Hindlimb muscle (tissue), 1 donor: ENCODE measurements around the gene RNU1-4. TPM values are rescaled to one million over a fixed set of nuclear protein-coding genes. Genes with fewer than 3 reads are reported as not detected.
"Not testable (repeated sequence)": the region's sequence is repeated elsewhere in the genome, so short reads cannot be mapped to it uniquely, and the experiment has no call there.

Experiments
- DNase-seq: peaks from one replicate; pipeline ENCODE4 v3.0.0-alpha.2; 2013
- polyA plus RNA-seq: library from polyadenylated mRNA; unstranded; fragments of 120-200 nt; gene quantifications from one replicate; pipeline ENCODE4 v1.2.1, GENCODE V29; 2013; ENCODE audit not compliant: insufficient read length

The RNU1-4 gene
- polyA plus RNA-seq, 1 donor: not detected

DNA sequence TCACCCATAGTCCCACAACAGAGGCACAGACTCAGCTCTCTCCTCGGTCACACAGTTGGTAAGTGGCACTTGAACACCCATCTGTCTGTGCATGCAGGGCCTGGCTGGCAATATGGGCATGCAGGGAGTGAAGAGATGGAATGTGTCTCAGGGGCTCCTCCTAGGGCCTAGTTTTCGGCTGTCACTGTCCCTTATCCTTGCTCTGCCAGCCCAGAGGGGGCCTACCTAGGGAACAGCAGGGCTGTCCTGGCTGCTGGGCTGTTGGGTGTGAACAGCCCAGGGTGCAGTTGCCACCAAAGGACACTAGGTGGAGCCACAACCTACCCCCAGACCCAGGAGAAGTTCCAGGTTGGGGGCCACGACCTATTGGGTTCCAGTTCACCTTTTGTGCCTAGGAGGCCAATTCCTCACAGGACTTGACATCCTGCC, 30.6 kb upstream of the RNU1-4 start:
- not testable (repeated sequence) for DNase-seq

DNA sequence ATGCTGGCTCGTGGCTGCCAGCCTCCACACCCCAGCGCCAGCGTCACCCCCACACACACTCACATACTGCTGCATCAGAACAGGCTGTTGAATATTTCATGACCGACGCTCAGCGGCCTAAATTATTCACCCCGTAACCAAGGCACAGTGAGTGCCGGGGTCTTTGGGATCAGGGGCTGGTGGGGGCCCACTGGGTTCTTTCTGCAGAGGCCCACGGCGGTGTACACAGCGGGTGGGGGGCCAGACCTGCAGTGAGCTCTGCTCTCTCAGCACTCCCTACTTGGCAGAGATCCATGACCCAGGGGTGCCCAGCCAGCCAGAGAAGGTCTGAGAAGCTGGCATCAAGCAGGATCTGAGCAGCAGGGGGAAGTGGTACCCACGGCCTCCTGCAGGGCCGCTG, 29.7 kb upstream of the RNU1-4 start:
- DNase-seq: not testable (repeated sequence)

DNA sequence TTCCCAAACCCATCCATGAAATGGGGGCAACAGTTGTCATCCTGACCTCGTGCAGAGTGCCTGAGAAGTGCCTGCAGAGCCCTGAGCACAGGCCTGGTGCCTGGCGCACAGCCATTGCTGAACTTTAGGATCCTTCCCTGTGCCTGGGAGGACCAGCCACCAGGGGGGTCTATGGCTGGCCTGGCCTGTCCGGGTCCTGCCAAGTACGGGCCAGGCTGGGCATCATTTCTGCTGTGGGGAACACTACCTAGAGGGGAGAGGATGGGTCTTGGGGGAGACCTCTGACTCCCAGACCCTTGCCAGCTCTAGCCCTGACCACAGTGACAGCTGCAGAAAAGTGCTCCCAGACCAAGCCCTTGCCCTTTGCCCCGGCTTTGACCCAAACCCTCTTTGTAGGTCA, 28.2 kb upstream of the RNU1-4 start:
- not testable (repeated sequence) for DNase-seq

DNA sequence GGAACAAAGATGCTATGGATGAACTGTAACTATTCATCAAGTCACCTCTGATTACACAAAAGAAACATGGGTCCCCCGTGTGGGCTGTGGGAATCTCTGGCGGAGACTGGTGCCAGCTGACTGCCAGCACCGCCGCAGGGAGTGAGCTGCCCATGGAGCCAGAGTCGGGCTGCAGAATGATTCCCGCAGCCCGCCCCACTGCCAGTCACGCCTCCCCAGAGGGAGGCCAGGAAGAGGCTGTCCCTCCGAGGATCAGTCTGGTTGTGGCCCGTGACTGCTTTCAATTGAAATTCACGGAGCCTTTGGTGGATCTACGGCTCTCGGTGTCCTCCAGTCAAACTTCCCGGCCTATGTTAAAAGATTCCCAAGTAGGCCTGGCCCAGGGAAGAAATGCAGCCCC, 27.7 kb upstream of the RNU1-4 start:
- not testable (repeated sequence) for DNase-seq

DNA sequence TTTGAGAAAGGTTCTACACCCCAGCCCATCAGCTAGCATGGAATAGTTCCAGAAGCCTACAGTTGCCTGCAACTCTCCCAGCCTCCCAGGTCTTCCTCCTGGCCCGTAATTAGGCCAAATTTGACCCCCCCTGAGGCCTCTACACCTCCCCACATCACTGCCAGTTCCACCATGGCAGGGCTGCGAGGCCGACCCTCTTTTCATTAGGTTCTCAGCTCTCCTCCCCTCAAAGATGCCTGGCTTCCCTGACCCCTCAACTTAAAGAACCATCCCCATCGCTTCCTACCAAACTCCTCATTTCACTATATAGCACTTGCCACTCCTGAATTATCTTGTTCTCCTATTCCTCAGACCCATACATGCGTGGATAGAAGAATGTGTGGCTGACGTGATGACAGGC, 27.3 kb upstream of the RNU1-4 start:
- not testable (repeated sequence) for DNase-seq

DNA sequence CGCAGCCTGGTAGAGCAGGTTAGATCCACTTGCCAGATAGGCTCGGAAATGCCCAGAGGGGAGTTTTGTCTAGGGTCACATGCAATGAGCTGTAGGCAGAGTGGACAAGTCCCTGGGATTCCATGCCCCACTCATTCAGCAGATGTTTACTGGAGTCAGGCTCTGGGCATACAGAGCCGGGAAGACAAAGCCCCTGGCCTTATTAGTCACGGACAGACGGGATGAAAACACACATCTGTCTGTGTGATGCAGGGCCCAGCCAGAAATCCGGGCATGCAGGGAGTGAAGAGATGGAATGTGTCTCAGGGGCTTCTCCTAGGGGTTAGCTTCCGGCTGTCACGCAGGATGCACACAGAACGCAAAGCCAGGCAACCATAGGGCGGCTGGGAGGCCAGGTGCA, 26.8 kb upstream of the RNU1-4 start:
- DNase-seq: not testable (repeated sequence)

DNA sequence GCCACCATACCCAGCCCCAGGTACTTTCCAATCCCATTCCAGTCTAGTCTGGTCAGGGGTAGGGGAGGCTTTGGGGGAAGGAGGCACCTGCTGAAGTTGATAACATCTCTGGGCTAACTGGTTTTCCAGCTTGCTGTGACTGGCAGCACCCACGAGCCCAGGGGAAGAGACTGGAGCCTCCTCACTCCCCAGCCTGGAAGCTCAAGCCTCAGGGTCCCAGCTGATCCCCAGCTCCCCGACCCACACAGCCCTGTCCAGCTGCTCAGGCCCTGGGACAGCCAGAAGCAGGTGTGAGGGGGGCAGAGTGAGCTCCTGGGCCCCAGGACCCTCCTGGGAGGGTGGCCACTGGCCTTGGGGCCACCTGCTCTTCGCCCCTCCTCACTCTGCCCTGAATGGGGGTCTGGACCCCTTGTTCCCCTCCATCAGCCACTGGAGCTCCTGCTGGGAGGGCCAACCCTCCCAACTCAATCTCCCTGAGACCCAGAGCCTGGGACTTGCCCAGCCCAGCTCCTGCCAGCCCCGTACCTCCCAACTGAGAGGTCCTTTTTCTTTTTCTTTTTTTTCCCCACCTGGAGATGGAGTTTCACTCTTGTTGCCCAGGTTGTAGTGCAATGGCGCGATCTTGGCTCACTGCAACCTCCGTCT, 23.5 kb upstream of the RNU1-4 start:
- no peak for DNase-seq

DNA sequence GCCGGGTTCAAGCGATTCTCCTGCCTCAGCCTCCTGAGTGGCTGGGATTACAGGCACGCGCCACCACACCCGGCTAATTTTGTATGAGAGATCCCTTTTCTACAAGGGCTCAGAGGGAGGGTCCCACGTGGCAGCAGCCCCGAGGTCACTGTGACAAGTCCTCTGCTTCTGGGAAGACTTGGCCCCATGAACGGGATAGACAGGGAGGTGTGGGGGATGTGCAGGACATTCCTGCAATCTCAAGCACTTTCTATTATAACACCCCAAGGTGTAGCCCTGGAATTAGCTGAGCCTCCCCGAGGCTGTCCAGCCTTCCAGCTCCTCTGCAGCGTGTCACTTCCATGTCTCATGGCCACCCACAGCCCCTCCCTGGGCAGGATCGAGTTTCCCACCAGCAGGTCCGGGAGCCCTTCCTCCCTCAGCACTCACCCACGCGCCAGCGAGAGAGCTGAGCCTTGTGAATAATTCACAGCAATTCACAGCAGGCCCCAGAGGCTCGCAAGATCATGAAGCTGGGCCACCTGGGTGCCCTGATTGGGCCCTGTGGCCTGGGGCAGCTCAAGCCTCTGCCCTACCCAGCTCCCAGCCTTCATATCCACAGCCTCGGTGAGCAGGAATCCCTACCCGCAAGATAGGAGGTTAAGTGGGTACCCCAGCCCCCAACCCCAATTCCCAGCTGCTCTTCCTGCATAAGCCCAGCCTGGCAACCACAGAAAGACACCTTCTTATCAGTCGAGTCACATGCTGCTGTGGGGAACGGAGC, 22.8 kb upstream of the RNU1-4 start:
- no peak for DNase-seq

DNA sequence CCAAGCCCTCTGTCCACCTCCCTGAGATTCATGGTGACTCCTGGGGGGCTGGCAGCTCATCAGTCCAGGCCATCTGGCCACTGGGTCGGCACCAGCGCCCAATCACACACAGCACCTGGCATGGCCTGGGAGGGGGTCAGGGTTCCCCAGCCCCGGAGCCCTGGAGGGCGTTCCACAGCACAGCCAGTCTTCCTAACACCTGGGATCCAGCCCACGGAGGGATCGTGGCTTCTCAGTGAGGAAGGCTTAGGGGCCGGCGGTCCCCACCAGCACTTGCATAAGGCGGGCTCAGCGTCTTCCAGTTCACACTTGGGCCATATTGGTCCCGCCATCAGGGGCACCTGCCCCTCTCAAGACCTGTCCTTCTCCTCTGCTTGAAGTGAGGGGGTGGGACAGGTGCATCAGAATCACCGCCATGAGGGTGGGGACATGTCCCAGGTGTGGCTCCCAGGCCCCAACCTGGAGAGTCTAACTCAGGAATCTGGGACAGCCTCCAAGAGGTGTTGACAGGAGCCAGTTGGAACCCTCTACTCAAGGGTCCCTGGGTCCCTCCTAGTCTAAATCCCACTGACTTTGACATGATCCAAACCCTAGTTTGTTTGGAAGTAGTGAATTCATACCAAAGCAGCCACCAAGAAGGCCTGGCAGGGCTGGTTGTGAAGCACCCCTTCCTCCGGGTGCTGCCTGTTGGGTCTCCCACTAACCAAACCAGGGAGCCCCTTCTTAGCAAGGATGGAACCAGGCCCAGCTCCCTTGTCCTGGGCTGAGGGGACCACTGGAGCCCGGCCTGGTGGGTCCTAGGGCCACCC, 22.0 kb upstream of the RNU1-4 start:
- not testable (repeated sequence) for DNase-seq

DNA sequence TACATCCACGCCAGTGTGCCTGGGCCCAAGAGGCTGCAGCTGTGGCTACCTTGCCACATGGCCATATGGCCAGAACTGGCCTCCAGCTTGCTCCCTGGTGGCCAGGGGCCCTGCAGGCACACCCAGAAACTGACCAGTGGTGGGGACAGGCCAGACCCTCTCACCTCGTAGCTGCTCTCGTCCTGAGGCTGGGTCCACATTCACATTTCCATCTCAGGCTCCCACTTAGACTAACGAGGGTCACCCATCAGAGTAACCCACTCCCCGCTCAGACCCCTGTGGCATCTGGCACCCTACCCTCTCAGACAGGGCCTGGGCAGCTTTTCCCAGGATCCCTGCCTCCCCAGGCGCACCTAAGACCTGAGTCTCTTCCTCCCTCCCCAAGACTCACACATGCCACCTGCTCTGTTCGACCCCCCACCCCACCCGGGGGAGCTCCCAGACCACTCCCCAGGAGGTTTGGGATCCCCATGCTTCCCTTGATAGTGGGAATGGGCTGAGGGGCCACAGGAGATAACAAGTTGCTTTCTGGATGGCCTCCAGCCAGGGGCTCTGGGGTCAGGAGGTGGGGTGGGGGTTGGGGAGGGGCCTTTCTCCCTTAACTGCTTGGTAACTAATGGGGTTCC, 21.3 kb upstream of the RNU1-4 start:
- no peak for DNase-seq

DNA sequence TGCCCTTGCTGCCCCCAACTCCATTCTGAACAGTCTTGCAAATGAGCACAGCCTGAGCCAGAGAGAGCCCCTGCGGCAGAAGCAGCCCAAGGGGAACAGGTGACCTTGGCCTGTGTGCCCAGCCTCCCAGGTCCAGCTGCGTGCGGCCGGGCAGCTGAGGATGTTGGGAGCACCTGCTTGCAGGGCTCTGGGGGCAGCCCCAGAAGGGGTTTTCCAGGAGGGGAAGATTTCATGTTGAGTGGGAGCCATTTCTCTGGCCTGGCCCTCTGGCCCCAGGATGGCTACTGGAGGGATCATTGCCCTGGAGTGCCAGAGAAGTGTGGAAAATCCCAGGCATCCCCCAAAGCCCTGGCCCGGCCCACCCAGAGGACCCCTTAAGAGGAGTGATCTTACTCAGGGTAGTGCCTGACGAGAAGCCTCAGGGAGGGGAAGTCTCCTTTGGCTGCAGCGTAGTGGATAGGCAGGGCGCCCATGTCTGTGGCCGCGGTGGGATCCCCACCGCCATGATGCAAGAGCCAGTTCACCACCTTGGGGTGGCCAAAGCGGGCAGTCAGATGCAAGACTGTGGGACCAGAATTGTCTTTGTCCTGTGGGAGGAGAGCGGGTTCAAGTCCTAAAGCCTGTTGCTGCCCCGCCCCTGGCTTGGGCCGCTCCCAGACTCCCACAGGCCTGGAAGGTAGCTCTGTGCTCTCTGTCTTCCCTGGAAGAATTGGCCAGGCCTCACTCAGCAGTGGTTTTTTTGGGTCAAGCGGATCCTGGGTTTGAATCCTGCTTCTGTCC, 20.6 kb upstream of the RNU1-4 start:
- no peak for DNase-seq

DNA sequence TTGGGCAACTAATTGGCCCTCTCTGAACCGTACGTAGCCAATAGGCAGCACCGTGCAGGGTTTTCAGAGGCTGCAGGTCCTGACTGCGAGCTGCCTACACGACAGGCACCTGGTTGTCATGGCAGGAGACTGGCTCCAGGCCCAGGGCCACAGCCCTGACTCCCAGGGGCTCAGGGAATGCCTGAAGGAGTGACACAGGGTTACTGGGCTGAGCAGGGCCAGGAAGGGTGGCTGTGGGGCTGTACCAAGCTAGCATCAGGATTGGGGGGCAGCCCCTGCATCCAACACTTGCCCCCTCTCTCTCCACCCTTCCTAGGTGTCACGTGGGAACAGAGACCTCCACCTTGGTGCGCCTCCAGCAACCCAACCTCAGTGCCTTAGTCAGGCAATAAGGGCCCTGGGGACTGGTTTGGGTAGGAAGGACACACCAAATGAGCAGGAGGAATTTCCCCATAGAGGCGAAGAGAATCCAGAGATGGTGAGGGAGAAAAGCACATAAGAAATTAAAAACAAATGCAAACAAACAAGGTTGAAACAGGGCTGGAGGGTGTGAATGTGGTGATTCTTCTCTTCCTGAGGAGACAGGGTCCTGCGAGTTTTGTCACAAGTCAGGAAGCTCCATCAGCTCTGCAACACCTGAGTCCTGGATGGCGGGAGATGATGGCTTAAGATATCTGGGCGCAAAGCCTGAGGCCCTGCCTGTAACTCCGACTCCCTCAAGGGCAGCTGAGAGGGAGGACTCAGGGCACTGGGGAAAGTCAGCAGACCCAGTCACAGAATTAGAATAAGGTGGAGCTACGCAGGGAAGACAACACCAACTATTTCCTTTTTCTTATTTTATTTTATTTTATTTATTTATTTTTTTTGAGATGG, 19.7 kb upstream of the RNU1-4 start:
- DNase-seq: no peak

DNA sequence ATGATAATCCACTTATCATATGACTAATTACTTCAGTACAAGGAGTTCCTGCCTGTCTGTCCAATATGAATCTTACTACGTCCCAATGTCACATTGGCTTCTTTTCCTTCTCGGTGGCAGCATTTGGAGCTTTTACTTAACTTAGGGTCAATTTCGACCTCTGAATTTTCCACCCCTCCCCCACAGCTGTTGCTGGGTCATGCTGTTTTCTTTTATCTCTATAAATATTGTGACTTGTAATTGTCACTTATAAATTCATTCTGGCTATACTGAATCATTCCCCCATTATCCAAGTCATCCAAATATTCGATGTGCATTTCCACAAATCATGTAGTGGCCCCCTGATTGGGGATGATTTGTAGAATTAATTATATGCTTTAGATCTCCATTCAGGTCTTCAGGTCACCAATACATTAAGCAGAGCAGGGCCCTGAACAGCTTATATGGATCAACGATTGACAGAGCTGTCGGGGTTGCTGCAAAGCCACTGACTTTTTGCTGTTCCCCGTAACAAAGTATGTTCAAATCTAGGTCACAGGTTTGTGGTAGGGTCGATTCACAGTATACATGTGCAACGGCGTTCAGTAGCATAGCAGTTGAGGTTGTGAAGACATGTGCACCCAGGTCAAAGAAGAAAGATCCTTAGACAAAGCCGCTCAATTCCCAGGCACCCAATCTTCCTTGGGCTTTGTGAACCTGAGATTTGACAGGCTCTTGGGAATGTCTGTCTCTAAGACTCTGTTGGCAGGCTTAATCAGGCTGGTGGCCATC, 18.3 kb upstream of the RNU1-4 start:
- no peak for DNase-seq

DNA sequence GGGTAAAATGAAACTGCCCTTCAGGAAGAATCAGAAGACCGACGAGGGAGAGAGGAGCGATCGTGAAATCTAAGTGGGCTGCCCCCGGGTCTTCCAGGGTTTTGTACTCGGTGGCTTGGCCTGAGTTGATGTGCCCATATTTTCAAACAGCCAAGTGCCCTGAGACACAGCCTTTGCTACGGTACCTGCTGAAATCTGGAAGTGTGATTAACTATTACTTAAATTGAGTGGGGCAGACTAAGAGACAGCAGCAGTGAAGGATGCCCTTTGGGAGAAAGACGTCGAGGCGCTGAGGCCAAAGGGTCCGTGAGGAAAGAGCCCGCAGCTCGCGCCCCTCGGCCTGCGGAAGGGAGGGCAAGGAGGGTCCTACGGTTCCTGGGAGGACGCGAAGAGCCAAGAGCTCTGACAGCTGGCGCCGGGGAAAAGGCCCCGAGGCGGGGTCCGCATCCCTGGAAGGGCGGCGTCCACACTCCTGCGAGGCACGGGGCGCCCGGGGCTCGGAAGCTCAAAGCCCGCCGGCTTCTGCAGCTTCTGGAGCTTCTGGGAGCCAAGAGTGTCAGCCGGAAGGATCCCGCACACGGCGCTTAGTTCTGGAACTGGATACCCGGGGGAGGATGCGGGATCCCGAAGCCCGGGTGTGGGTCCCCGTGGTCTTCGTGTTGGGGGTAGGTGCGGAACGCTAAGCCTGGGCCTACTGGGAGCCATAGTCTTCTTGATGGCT, 15.4 kb upstream of the RNU1-4 start:
- no peak for DNase-seq

DNA sequence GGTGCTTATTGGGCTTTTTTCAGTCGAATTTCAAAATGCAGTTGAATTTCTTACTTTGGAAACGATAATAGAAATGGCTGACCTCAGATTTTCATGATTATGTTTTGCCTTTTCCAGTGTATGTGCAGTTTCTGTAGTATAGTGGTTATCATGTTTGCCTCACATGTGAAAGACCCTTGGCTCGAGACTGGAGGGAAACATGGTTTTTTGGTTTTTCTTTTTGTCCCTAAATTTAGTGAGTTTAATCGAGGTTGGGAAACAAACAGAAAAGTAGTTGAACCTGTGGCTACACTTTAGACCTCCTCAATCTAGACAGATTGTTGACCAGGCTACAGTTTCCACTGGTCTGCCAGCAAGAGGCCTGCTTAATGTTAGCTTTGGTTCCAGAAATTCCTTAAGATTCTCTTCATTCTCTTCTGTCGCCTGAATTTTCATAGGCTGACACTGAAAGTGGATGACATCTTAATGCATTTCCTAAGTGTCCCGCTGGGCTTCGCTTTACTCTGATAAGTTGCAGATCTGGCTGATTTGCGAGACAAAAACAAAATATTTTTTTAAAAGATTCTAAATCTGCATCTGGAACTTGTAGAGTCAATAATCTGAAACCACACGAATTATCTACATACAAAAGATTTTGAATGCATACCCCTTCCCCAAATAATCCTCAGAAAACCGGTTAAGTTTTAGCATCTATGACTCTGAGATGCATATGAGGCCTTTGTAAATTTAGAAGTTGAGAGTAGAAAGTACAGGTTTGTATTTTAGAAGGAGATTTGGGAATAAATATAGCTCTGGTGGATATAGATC, 14.7 kb upstream of the RNU1-4 start:
- DNase-seq: not testable (repeated sequence)

DNA sequence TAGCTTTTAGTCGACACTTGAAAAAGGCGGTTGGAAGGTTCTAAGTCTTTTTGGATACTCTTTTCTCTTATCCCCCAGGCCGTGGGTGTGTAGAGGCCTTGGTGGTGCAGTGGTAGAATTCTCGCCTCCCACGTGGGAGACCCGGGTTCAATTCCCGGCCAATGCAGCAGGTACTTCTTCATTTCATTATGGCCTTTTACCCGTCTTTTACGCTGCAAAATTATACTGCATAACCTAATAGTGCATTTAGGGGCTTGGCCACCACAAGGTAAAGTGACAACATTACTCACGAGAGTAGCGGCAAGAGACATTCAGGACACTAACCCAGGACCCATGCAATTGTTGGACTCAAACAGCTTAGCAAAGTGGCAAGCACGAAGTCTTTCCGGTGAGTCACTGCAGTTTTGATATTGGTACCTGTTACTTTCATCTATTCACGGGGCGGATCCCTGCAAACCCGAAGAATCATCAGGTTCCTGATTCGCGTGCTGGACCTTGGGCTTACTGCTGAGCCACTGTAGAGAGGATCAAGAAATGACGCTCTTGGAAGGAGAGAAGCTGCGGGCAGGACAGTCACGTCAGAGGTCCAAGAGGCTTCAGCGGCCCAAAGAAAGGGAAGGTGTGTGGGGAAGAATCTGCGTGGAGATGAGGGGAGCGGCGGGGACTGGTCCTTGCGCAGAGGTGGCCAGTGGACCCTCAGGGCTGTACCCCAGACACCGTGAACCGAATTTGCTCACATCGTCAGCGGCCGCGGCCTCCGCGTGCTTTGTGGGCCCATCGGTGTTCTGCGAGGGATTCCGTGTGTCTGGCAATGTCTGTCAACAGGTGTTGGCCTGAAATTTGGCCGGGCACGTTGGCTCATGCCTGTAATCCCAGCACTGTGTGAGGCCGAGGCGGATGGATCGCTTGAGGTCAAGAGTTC, 12.9 kb upstream of the RNU1-4 start:
- DNase-seq: no peak

DNA sequence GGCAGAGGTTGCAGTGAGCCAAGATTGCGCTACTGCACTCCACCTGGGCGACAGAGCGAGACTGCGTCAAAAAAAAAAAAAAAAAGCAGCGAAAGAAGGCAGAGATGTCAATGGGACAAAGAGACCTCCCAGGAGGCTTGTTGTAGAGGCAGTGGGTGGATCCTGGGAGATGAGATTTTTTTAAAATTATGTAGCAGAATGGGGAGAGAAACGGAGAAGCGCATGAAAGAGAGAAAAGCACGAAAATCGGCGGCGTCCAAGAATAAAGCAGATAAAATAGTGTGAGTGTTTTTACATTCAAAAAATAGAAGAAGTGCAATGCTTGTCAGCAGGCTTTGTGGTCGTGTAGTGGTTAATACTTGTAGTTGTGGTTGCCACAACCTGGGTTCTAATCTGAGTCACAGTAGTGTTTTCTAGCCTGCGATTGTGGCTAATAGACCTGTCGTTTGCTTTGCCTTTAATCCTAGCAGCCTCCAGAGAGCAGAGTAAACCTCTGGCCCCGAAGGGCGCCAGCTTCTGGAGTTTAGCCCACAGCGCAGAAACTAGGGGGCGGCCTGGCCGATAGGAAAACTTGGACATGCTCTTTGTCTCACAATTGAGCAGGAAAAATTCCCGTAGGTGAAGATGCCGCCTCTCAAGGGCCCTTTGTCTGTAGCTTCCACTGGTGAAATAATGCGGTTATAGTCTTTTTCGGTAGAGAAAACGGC, 11.9 kb upstream of the RNU1-4 start:
- not testable (repeated sequence) for DNase-seq
